IMR-90 (cell line): Measurements from ENCODE around the gene OPHN1. TPM values are rescaled to one million over a fixed set of nuclear protein-coding genes. Genes with fewer than 3 reads are reported as not detected.

Source experiments
- ATAC-seq: fragments of 200-7000 bp; cut with Tn5 transposase; 2 replicates; pipeline ENCODE4 v1.9.1; 2020; ENCODE audit warnings: low read depth, mild to moderate bottlenecking, moderate library complexity
- BruUV-seq: library from RNA; stranded (reverse); fragments of 400-500 nt; replicated peaks from 2 replicates; lab custom pipeline; 2021; lab: Mats Ljungman, UMichigan
- CTCF ChIA-PET: fragments of 300-600 bp; formaldehyde crosslinking; extraction: SDS; loops from one replicate; lab custom pipeline; 2021; ENCODE audit warnings: antibody characterized with exemption; lab: Yijun Ruan, JAX
- POLR2A ChIA-PET: fragments of 300-600 bp; sonication (Branson Sonifier 250); formaldehyde crosslinking; loops from one replicate; lab custom pipeline; 2022; ENCODE audit warnings: antibody characterized with exemption; ENCODE audit not compliant: unreplicated experiment; lab: Charles Lee
- DNase-seq: peaks from one replicate; pipeline ENCODE4 v3.0.0; 2013
- H2AFZ ChIP-seq: replicated peaks from 2 replicates; pipeline ENCODE3; 2013; ENCODE audit warnings: low read length, mild to moderate bottlenecking; ENCODE audit not compliant: poor library complexity
- H2AK5ac ChIP-seq: 2 replicates; pipeline ENCODE4 v1.6.1; 2013; ENCODE audit warnings: low read depth, low read length, inconsistent platforms
- H2AK9ac ChIP-seq: replicated peaks from 2 replicates; pipeline ENCODE3; 2013; ENCODE audit warnings: mild to moderate bottlenecking, low read depth, low read length, moderate library complexity; ENCODE audit not compliant: poor library complexity
- H2BK120ac ChIP-seq: 2 replicates; pipeline ENCODE4 v1.6.1; 2013; ENCODE audit warnings: low read depth, low read length, inconsistent platforms
- H2BK15ac ChIP-seq: 3 replicates; pipeline ENCODE4 v1.6.1; 2013; ENCODE audit warnings: low read depth, low read length, inconsistent platforms
- H2BK20ac ChIP-seq: 2 replicates; pipeline ENCODE4 v1.6.1; 2013; ENCODE audit warnings: low read depth, mild to moderate bottlenecking, inconsistent platforms, low read length, moderate library complexity
- H2BK5ac ChIP-seq: 2 replicates; pipeline ENCODE4 v1.6.1; 2013; ENCODE audit warnings: mild to moderate bottlenecking, low read depth, low read length, inconsistent platforms; ENCODE audit not compliant: poor library complexity, severe bottlenecking
- H3K14ac ChIP-seq: replicated peaks from 2 replicates; pipeline ENCODE4 v1.6.1; 2013; ENCODE audit warnings: low read depth, low read length, inconsistent platforms
- H3K18ac ChIP-seq: 2 replicates; pipeline ENCODE4 v1.6.1; 2013; ENCODE audit warnings: low read depth, low read length, control low read depth
- H3K23ac ChIP-seq: 2 replicates; pipeline ENCODE4 v1.6.1; 2013; ENCODE audit warnings: low read depth, low read length, inconsistent platforms
- H3K27ac ChIP-seq: 2 replicates; pipeline ENCODE4 v1.5.1; 2013; ENCODE audit warnings: mild to moderate bottlenecking, control low read depth, low read length; ENCODE audit not compliant: insufficient read depth
- H3K27me3 ChIP-seq: 2 replicates; pipeline ENCODE4 v1.6.1; 2013; ENCODE audit warnings: low read length; ENCODE audit not compliant: control insufficient read depth, insufficient read depth
- H3K36me3 ChIP-seq: 2 replicates; pipeline ENCODE4 v1.6.1; 2013; ENCODE audit warnings: low read length, mixed read lengths; ENCODE audit not compliant: control insufficient read depth, insufficient read depth
- H3K4ac ChIP-seq: 2 replicates; pipeline ENCODE4 v1.6.1; 2013; ENCODE audit warnings: low read depth, low read length, inconsistent platforms
- H3K4me1 ChIP-seq: 2 replicates; pipeline ENCODE4 v1.6.1; 2013; ENCODE audit warnings: low read length, mixed read lengths; ENCODE audit not compliant: control insufficient read depth, insufficient read depth
- H3K4me2 ChIP-seq: 2 replicates; pipeline ENCODE4 v1.6.1; 2013; ENCODE audit warnings: low read depth, mild to moderate bottlenecking, control low read depth, low read length, moderate library complexity
- H3K4me3 ChIP-seq: 2 replicates; pipeline ENCODE4 v1.5.1; 2013; ENCODE audit warnings: low read depth, mild to moderate bottlenecking, control low read depth, low read length, moderate library complexity; ENCODE audit not compliant: insufficient read depth
- H3K56ac ChIP-seq: 2 replicates; pipeline ENCODE4 v1.6.1; 2013; ENCODE audit warnings: low read length, inconsistent platforms; ENCODE audit not compliant: insufficient read depth; ENCODE audit errors: extremely low read depth
- H3K79me1 ChIP-seq, 2 experiments: 2 replicates each; pipeline ENCODE4 v1.6.1; 2013; ENCODE audit warnings: low read length in 2 of 2, inconsistent platforms in 1 of 2, low read depth in 1 of 2
- H3K9ac ChIP-seq: 2 replicates; pipeline ENCODE4 v1.6.1; 2013; ENCODE audit warnings: low read depth, low read length, control low read depth
- H3K9me1 ChIP-seq: 2 replicates; pipeline ENCODE4 v1.6.1; 2013; ENCODE audit warnings: low read length, inconsistent platforms; ENCODE audit not compliant: insufficient read depth
- H3K9me3 ChIP-seq: 2 replicates; pipeline ENCODE4 v1.6.1; 2013; ENCODE audit warnings: low read length; ENCODE audit not compliant: control insufficient read depth, insufficient read depth
- H4K20me1 ChIP-seq: 2 replicates; pipeline ENCODE4 v1.6.1; 2013; ENCODE audit warnings: low read length, inconsistent platforms; ENCODE audit not compliant: insufficient read depth
- H4K5ac ChIP-seq: 2 replicates; pipeline ENCODE4 v1.6.1; 2013; ENCODE audit warnings: mild to moderate bottlenecking, low read depth, low read length, control low read depth
- H4K8ac ChIP-seq, 2 experiments: 2 replicates each; pipeline ENCODE4 v1.6.1; 2013; ENCODE audit warnings: low read depth in 2 of 2, low read length in 2 of 2, control low read depth in 1 of 2, inconsistent platforms in 1 of 2
- H4K91ac ChIP-seq: 2 replicates; pipeline ENCODE4 v1.6.1; 2013; ENCODE audit warnings: low read depth, low read length, inconsistent platforms; ENCODE audit not compliant: insufficient read depth
- BHLHE40 ChIP-seq: fragments of 150-350 bp; IDR thresholded peaks from 2 replicates; pipeline ENCODE4 v1.6.1; 2016; ENCODE audit warnings: mild to moderate bottlenecking, low read depth, low read length
- CEBPB ChIP-seq: IDR thresholded peaks from 2 replicates; pipeline ENCODE4 v1.6.1; 2012; ENCODE audit warnings: low read depth, low read length, improper control_type of control experiment
- CHD1 ChIP-seq: IDR thresholded peaks from 2 replicates; pipeline ENCODE4 v1.6.1; 2012; ENCODE audit warnings: low read depth, low read length, improper control_type of control experiment
- MAFK ChIP-seq: IDR thresholded peaks from 2 replicates; pipeline ENCODE4 v1.6.1; 2012; ENCODE audit warnings: low read depth, low read length, improper control_type of control experiment
- MXI1 ChIP-seq: IDR thresholded peaks from 2 replicates; pipeline ENCODE4 v1.6.1; 2012; ENCODE audit warnings: low read depth, mild to moderate bottlenecking, low read length, moderate library complexity, borderline replicate concordance
- NFE2L2 ChIP-seq: fragments of 150-350 bp; IDR thresholded peaks from 2 replicates; pipeline ENCODE4 v1.6.1; 2016; ENCODE audit warnings: low read depth, mild to moderate bottlenecking, low read length
- RAD21 ChIP-seq: IDR thresholded peaks from 2 replicates; pipeline ENCODE4 v1.6.1; 2012; ENCODE audit warnings: low read length, improper control_type of control experiment
- SMC3 ChIP-seq: fragments of 150-350 bp; IDR thresholded peaks from 2 replicates; pipeline ENCODE4 v1.6.1; 2016; ENCODE audit warnings: low read depth, mild to moderate bottlenecking, antibody characterized with exemption, low read length, moderate library complexity
- USF2 ChIP-seq: fragments of 150-350 bp; IDR thresholded peaks from 2 replicates; pipeline ENCODE4 v1.6.1; 2017; ENCODE audit warnings: mild to moderate bottlenecking, antibody characterized with exemption, low read length, low read depth
- WGBS, 2 experiments: methylation state at CpG; one replicate each; pipeline versions ENCODE4 v1.1.5 to v1.1.7; 2013; ENCODE audit warnings: missing lambda C conversion rate in 2 of 2; ENCODE audit not compliant: insufficient read length in 1 of 2; ENCODE audit errors: extremely low coverage in 2 of 2; 5-methylcytosine and 5-hydroxymethylcytosine counted together
- dilution Hi-C: fragments of 300-500 bp; cut with HindIII; formaldehyde crosslinking; loops from one replicate; pipeline ENCODE4 v1.14.3; 2018; ENCODE audit warnings: low sequenced_read_pairs; ENCODE audit not compliant: unreplicated experiment
- in situ Hi-C: fragments of 300-500 bp; cut with MboI; formaldehyde crosslinking; loops from 3 replicates; pipeline ENCODE4 v1.14.3; 2019; ENCODE audit warnings: low sequenced_read_pairs, inconsistent platforms, mixed read lengths
- intact Hi-C: fragments of 100-400 bp; cut with micrococcal nuclease; formaldehyde crosslinking; loops from 2 replicates; pipeline ENCODE4 v1.10.0; 2022
- polyA plus RNA-seq, 3 experiments: library from polyadenylated mRNA; depleted of rRNA; stranded (reverse); fragments of >200 nt; gene quantifications; 2 replicates each; pipeline ENCODE4 v1.2.3, GENCODE V29; 2012; ENCODE audit warnings: low replicate concordance in 1 of 3
- total RNA-seq: library from RNA; depleted of rRNA; stranded (reverse); fragments of >200 nt; gene quantifications from 2 replicates; pipeline ENCODE4 v1.2.3, GENCODE V29; 2012

The OPHN1 gene
- total and polyA plus RNA-seq, 2 of the 4 experiments (the other 2 are of a cell fraction): 4.0 to 13.1 TPM

DNA sequence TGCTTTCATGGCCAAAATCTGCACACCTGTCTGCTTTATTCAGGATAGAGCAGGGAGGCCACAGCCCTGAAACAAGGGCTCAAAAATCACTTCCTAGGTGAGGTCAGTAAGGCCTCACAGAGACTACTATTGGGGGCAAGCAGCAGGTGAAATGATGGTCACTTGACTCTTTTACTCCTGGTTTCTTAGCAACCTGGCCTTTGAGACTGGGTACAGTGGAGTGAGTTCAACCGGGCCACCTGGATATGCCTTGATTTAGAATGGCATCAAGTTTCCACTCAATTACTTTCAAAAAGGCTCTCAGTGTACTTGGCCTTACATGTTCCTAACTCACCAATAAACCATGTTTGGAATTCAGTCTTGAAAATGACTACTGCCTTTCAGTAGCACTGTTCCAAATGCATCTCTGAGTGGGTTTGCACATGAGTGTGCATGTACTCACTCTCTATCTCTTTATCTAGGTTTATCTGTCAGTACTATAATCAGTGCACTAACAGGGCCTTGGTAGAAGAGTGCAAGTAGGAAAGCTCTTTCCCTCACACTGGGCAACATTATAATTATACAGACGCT, 388.2 kb downstream of the OPHN1 start:
- Histone ChIP-seq H3K27ac (no peak overlapping the region), H3K4ac (no peak overlapping the region), H3K79me1 (no peaks in the 10 kb centered on the region), H3K9me3 (no peaks in the 10 kb centered on the region), H3K9ac (no peak overlapping the region), H2AFZ (no peak overlapping the region), H2BK120ac (no peak overlapping the region), H3K4me1 (no peaks in the 10 kb centered on the region), H2AK9ac (no peak overlapping the region), H4K20me1 (no peaks in the 10 kb centered on the region), H2AK5ac (no peak overlapping the region), H2BK15ac (no peak overlapping the region), H2BK5ac (no peak overlapping the region), H3K14ac (no peak overlapping the region), H3K18ac (no peak overlapping the region), H3K23ac (no peak overlapping the region), H4K5ac (no peak overlapping the region), H4K91ac (no peak overlapping the region), H3K4me3 (no peak overlapping the region), H4K8ac (no peak overlapping the region), H3K9me1 (no peaks in the 10 kb centered on the region), H3K56ac (no peak overlapping the region), H3K36me3 (0 out of 2 replicates have a peak, but pooled peaks cover 1% of the 10 kb centered on the region), H3K4me2 (no peak overlapping the region), H2BK20ac (no peak overlapping the region), H3K27me3 (no peaks in the 10 kb centered on the region; the same call in 1 of the 2 replicates)
- TF ChIP-seq NFE2L2 (no peak), CEBPB (no peak), SMC3 (no peak), USF2 (no peak), RAD21 (no peak), MAFK (no peak), MXI1 (no peak), BHLHE40 (no peak), CHD1 (no peak)
- POLR2A ChIA-PET: no interaction called here
- WGBS, 2 experiments: no CpG with 5 or more reads among the region's 2 CpGs
- no TSS peak for BruUV-seq
- ATAC-seq: peak; percentile 57
- in situ Hi-C loops (no loop called here), intact Hi-C loops (no loop called here), dilution Hi-C loops (no loop called here)
- CTCF ChIA-PET: no interaction called here
- DNase-seq: peak; percentile 40
